SK-N-SH treated with all-trans-retinoic acid at 6 μM for 48 hours (cell line): Measurements from ENCODE around the gene THRB.

Source experiments
- ATAC-seq: fragments of 200-7000 bp; cut with Tn5 transposase; 3 replicates; pipeline ENCODE4 v1.9.1; 2020; ENCODE audit warnings: mild to moderate bottlenecking, moderate library complexity
- CSDC2 ChIP-seq: fragments of 250-450 bp; sonication (Bioruptor Pico); IDR thresholded peaks from 2 replicates; pipeline ENCODE4 v1.5.0; 2020; ENCODE audit warnings: mild to moderate bottlenecking, moderate library complexity
- ESRRG ChIP-seq: fragments of 250-450 bp; sonication (Bioruptor Pico); IDR thresholded peaks from 2 replicates; pipeline ENCODE4 v1.6.1; 2021; ENCODE audit warnings: mild to moderate bottlenecking
- GLIS3 ChIP-seq: fragments of 250-450 bp; sonication (Bioruptor Pico); IDR thresholded peaks from 2 replicates; pipeline ENCODE4 v1.5.0; 2020; ENCODE audit warnings: mild to moderate bottlenecking, moderate library complexity
- ISL1 ChIP-seq: fragments of 250-450 bp; sonication (Bioruptor Pico); IDR thresholded peaks from 2 replicates; pipeline ENCODE4 v2.1.2; 2022; ENCODE audit warnings: mild to moderate bottlenecking, moderate library complexity
- OSR1 ChIP-seq: fragments of 250-450 bp; sonication (Bioruptor Pico); IDR thresholded peaks from 2 replicates; pipeline ENCODE4 v1.8.0; 2022; ENCODE audit warnings: moderate library complexity, mild to moderate bottlenecking, inconsistent platforms
- RARB ChIP-seq: fragments of 250-450 bp; sonication (Bioruptor Pico); IDR thresholded peaks from 2 replicates; pipeline ENCODE4 v1.8.0; 2021; ENCODE audit warnings: mild to moderate bottlenecking, moderate library complexity
- SNAI2 ChIP-seq: fragments of 250-450 bp; sonication (Bioruptor Pico); IDR thresholded peaks from 2 replicates; pipeline ENCODE4 v1.5.0; 2020; ENCODE audit warnings: mild to moderate bottlenecking, moderate library complexity
- ZFP3 ChIP-seq: fragments of 250-450 bp; sonication (Bioruptor Pico); IDR thresholded peaks from 2 replicates; pipeline ENCODE4 v1.5.0; 2020; ENCODE audit warnings: mild to moderate bottlenecking, moderate library complexity
- ZFP30 ChIP-seq: fragments of 450-650 bp; formaldehyde crosslinking; IDR thresholded peaks from 2 replicates; pipeline ENCODE4 v1.5.0; 2022; ENCODE audit warnings: mild to moderate bottlenecking, moderate library complexity
- ZNF565 ChIP-seq: fragments of 450-650 bp; formaldehyde crosslinking; conservative IDR thresholded peaks from 2 replicates; pipeline ENCODE4 v1.5.0; 2020; ENCODE audit warnings: low read depth, mild to moderate bottlenecking, moderate library complexity
- ZNF70 ChIP-seq: fragments of 450-650 bp; formaldehyde crosslinking; IDR thresholded peaks from 2 replicates; pipeline ENCODE4 v1.5.0; 2020; ENCODE audit warnings: mild to moderate bottlenecking, moderate library complexity
- ZNF8 ChIP-seq: fragments of 450-650 bp; formaldehyde crosslinking; IDR thresholded peaks from 2 replicates; pipeline ENCODE4 v1.5.0; 2020; ENCODE audit warnings: mild to moderate bottlenecking, moderate library complexity
- TF ChIP-seq, protein P1 (sequence below): fragments of 250-450 bp; sonication (Bioruptor Pico); IDR thresholded peaks from 2 replicates; pipeline ENCODE4 v1.5.1; 2020; ENCODE audit warnings: low read depth, mild to moderate bottlenecking, moderate library complexity
- TF ChIP-seq, protein P2 (sequence below): fragments of 250-450 bp; sonication (Bioruptor Pico); IDR thresholded peaks from 2 replicates; pipeline ENCODE4 v1.8.0; 2021; ENCODE audit warnings: low read depth, mild to moderate bottlenecking, moderate library complexity, borderline replicate concordance
- TF ChIP-seq, protein P3 (sequence below): fragments of 250-450 bp; sonication (Bioruptor Pico); IDR thresholded peaks from 2 replicates; pipeline ENCODE4 v1.8.0; 2020; ENCODE audit warnings: mild to moderate bottlenecking, moderate library complexity, borderline replicate concordance
- TF ChIP-seq, protein P4 (sequence below): fragments of 250-450 bp; sonication (Bioruptor Pico); IDR thresholded peaks from 2 replicates; pipeline ENCODE4 v1.5.0; 2020; ENCODE audit warnings: mild to moderate bottlenecking, moderate library complexity

THRB gene

DNA sequence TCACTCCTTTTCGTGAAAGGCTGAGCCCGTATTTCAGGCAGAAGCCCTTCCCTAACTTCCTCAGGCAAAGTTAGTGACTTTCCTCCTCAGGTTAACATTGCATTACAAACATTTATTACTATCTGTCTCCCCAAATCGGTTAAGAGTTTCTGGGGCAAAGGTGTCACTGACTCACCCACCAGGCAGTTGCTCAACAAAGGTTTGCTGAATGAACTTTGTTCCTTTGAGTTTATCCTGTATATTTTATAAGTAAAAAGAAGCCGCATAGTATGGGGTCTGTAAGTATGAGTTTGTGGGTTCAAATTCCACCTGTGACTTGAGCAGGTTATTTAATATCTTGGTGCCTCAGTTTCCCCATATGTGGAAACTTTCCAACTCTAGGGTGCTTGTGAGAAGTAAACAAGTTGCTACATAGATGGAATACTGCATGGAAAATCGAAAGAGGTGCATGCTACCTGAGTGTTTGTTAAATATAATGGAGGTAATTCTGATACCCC, 177.7 kb downstream of the THRB start (continued):
- TF ChIP-seq, protein P1, sequence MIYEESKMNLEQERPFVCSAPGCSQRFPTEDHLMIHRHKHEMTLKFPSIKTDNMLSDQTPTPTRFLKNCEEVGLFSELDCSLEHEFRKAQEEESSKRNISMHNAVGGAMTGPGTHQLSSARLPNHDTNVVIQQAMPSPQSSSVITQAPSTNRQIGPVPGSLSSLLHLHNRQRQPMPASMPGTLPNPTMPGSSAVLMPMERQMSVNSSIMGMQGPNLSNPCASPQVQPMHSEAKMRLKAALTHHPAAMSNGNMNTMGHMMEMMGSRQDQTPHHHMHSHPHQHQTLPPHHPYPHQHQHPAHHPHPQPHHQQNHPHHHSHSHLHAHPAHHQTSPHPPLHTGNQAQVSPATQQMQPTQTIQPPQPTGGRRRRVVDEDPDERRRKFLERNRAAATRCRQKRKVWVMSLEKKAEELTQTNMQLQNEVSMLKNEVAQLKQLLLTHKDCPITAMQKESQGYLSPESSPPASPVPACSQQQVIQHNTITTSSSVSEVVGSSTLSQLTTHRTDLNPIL (CRISPR knock-in tag): no peak

DNA sequence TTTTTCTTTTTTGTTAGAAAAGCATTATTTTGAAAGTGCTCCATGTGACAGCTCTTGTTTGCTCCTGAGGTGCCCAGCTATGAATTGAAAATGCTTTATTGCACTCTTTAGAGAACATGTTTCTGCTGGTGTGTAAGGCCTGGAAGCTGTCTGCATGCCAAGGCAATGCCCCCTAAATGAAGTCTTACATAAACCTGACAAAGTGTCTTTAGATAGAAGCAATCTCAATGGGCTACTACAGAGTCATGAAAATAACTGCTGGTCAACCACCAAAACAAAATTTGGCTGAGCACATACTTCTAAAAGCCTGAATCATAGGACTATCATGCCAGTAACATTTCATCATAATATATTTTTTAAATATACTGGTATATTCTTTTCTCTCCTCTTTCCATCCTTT, 178.7 kb downstream of the THRB start:
- no peak for TF ChIP-seq OSR1 (CRISPR knock-in tag)
- no peak for TF ChIP-seq ESRRG (CRISPR knock-in tag)
- TF ChIP-seq ZNF8: no peak
- TF ChIP-seq ISL1: no peak
- no peak for TF ChIP-seq CSDC2
- TF ChIP-seq, protein P2, sequence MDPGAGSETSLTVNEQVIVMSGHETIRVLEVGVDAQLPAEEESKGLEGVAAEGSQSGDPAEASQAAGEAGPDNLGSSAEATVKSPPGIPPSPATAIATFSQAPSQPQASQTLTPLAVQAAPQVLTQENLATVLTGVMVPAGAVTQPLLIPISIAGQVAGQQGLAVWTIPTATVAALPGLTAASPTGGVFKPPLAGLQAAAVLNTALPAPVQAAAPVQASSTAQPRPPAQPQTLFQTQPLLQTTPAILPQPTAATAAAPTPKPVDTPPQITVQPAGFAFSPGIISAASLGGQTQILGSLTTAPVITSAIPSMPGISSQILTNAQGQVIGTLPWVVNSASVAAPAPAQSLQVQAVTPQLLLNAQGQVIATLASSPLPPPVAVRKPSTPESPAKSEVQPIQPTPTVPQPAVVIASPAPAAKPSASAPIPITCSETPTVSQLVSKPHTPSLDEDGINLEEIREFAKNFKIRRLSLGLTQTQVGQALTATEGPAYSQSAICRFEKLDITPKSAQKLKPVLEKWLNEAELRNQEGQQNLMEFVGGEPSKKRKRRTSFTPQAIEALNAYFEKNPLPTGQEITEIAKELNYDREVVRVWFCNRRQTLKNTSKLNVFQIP (CRISPR knock-in tag): no peak
- TF ChIP-seq RARB (CRISPR knock-in tag): no peak
- TF ChIP-seq SNAI2: no peak
- TF ChIP-seq ZFP30 (CRISPR knock-in tag): no peak
- TF ChIP-seq ZFP3 (CRISPR knock-in tag): no peak
- TF ChIP-seq GLIS3 (CRISPR knock-in tag): no peak
- TF ChIP-seq, protein P1 (CRISPR knock-in tag): no peak
- TF ChIP-seq, protein P3, sequence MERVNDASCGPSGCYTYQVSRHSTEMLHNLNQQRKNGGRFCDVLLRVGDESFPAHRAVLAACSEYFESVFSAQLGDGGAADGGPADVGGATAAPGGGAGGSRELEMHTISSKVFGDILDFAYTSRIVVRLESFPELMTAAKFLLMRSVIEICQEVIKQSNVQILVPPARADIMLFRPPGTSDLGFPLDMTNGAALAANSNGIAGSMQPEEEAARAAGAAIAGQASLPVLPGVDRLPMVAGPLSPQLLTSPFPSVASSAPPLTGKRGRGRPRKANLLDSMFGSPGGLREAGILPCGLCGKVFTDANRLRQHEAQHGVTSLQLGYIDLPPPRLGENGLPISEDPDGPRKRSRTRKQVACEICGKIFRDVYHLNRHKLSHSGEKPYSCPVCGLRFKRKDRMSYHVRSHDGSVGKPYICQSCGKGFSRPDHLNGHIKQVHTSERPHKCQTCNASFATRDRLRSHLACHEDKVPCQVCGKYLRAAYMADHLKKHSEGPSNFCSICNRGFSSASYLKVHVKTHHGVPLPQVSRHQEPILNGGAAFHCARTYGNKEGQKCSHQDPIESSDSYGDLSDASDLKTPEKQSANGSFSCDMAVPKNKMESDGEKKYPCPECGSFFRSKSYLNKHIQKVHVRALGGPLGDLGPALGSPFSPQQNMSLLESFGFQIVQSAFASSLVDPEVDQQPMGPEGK (CRISPR knock-in tag): no peak

DNA sequence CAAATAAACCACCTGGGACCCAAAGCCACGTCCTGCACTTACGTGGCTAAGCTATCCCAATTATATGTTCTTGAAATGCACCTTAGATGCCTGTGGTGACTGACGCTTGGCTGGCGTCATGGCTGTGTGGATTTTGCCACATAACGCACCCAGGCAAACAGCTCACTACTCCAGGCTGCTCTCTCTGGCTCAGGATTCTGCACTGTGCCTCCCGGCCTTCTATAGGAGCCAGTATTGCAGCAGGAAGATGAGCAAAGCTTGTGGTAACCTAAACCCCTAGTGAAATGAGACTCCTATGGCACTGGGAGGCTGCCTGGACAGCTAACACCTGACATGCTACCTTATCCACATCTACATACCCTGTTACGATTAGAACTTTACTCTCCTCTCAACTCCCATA, 179.3 kb downstream of the THRB start:
- no peak for ATAC-seq
- TF ChIP-seq, protein P4, sequence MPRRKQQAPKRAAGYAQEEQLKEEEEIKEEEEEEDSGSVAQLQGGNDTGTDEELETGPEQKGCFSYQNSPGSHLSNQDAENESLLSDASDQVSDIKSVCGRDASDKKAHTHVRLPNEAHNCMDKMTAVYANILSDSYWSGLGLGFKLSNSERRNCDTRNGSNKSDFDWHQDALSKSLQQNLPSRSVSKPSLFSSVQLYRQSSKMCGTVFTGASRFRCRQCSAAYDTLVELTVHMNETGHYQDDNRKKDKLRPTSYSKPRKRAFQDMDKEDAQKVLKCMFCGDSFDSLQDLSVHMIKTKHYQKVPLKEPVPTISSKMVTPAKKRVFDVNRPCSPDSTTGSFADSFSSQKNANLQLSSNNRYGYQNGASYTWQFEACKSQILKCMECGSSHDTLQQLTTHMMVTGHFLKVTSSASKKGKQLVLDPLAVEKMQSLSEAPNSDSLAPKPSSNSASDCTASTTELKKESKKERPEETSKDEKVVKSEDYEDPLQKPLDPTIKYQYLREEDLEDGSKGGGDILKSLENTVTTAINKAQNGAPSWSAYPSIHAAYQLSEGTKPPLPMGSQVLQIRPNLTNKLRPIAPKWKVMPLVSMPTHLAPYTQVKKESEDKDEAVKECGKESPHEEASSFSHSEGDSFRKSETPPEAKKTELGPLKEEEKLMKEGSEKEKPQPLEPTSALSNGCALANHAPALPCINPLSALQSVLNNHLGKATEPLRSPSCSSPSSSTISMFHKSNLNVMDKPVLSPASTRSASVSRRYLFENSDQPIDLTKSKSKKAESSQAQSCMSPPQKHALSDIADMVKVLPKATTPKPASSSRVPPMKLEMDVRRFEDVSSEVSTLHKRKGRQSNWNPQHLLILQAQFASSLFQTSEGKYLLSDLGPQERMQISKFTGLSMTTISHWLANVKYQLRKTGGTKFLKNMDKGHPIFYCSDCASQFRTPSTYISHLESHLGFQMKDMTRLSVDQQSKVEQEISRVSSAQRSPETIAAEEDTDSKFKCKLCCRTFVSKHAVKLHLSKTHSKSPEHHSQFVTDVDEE: no peak
- TF ChIP-seq ZFP3 (CRISPR knock-in tag) (no peak), ZNF70 (CRISPR knock-in tag) (no peak), ESRRG (CRISPR knock-in tag) (no peak), OSR1 (CRISPR knock-in tag) (no peak), CSDC2 (no peak), SNAI2 (no peak), ZNF8 (no peak), RARB (CRISPR knock-in tag) (no peak), ZNF565 (CRISPR knock-in tag) (no peak)
- TF ChIP-seq, protein P3 (CRISPR knock-in tag): no peak
- TF ChIP-seq, protein P2 (CRISPR knock-in tag): no peak

More for the DNA sequence above, 178.7 kb downstream of the THRB start:
- no peak for ATAC-seq
